HUES64 (cell line): Measurements from ENCODE around the gene UCP3.

Experiments used
- H3K27ac ChIP-seq: 2 replicates; pipeline ENCODE4 v1.7.0; 2013; ENCODE audit warnings: low read depth, low read length, inconsistent platforms
- H3K27me3 ChIP-seq: 2 replicates; pipeline ENCODE4 v1.6.1; 2013; ENCODE audit warnings: mild to moderate bottlenecking, low read length; ENCODE audit not compliant: insufficient read depth
- H3K36me3 ChIP-seq: 2 replicates; pipeline ENCODE4 v1.6.1; 2013; ENCODE audit warnings: mild to moderate bottlenecking, low read length; ENCODE audit not compliant: insufficient read depth
- H3K4me1 ChIP-seq: 2 replicates; pipeline ENCODE4 v1.6.1; 2013; ENCODE audit warnings: mild to moderate bottlenecking, low read length, moderate library complexity; ENCODE audit not compliant: insufficient read depth
- H3K4me3 ChIP-seq: 2 replicates; pipeline ENCODE4 v1.5.1; 2013; ENCODE audit warnings: mild to moderate bottlenecking, low read length, moderate library complexity
- H3K9ac ChIP-seq: 2 replicates; pipeline ENCODE4 v1.6.1; 2013; ENCODE audit warnings: mild to moderate bottlenecking, low read depth, low read length
- H3K9me3 ChIP-seq: 2 replicates; pipeline ENCODE4 v1.6.1; 2013; ENCODE audit warnings: low read depth, low read length; ENCODE audit not compliant: insufficient read depth
- WGBS: fragments of 150-250, 120-280 bp; methylation state at CpG from one replicate; pipeline ENCODE4 v1.1.7; 2013; ENCODE audit warnings: missing lambda C conversion rate; 5-methylcytosine and 5-hydroxymethylcytosine counted together

Gene UCP3

DNA sequence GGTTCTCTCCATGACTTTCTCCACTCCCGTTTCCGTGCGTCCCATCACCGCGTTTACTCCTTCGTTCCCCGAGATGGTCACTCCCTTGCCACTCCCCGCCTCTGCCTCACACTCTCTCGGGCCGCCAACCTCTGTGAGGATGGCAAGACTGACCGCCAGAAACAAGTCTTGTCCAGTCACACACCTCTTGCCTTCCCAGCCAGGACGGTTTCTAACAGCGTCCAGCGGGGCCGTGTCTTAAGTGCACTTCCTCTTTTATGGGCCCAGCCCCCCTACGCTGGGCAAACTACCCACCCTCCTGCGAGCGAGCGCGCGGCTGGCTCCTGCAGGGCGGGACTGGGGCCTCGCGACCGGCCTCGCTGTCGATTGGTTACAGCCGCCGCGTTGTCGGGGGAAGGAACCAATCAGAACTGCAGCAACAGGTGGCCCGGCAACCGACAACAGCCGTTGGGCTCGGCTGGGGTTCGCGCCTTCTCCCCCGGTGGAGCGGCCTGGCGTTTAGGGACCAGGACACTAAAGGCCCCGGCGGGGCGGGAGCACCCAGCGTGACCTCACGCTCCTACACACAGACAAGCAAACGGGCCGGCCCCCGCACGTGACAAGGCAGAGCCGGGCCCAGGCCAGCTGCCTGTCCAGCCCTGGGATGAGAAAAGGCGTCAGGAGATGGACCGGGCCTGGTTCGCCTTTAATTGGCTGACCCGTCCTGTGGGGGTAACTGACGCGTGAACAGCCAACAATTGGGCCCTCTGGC is 25.7 kb downstream of the UCP3 start:
- H3K27ac ChIP-seq, result peak overlapping the region; percentile 68
- peaks cover 20% of the 10 kb centered on the region for H3K4me1 ChIP-seq
- WGBS, result 1% methylated on average over 56 of the region's 56 CpGs

DNA sequence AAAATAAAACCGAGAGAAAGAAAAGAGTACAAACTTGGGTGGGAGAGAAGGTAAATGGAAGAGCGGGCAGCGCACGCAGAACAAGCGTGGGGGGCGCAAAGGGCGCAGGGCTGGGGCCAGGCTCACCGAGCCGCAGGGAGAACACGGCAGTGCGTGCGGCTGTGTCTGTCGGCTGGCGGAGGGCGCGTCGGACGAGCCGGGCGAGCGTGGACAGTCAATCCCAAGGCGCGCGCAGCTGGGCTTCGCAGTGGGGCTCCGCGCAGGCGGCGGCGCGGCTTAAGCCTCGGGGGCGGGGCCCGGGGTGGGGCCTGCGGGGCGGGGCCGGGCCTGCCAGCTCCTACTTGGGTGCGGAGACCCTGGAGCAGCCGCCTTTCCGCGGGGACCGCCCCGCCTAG is 26.3 kb downstream of the UCP3 start, which contains the start of gene UCP2:
Gene UCP2, minus strand, starts transcription at position 249 of the 395 bp plus-strand sequence. CDS start 4,465 bp downstream, outside the sequence.
- Histone ChIP-seq H3K36me3 (peaks cover 37% of the 10 kb centered on the region), H3K9ac (peak within 1 kb of the TSS; percentile 73), H3K4me3 (peak within 1 kb of the TSS; percentile 75), H3K4me1 (peaks cover 20% of the 10 kb centered on the region), H3K27ac (peak within 1 kb of the TSS; percentile 68), H3K9me3 (no peaks in the 10 kb centered on the region), H3K27me3 (no peaks in the 10 kb centered on the region)
- WGBS, result under 1% methylated on average over 43 of the region's 43 CpGs

More for the DNA sequence above, 25.7 kb downstream of the UCP3 start:
- H3K4me3 ChIP-seq, result peak overlapping the region; percentile 75
- H3K9ac ChIP-seq, result peak overlapping the region; percentile 69
- peaks cover 31% of the 10 kb centered on the region for H3K36me3 ChIP-seq
- H3K27me3 ChIP-seq, result no peaks in the 10 kb centered on the region
- H3K9me3 ChIP-seq, result no peaks in the 10 kb centered on the region

- peaks cover 20% of the 10 kb centered on the region for H3K4me1 ChIP-seq
- H3K27ac ChIP-seq, result no peak overlapping the region
- peak overlapping the region; percentile 73; the same call in 1 of the 2 replicates for H3K9ac ChIP-seq
- 87% methylated on average over 13 of the region's 13 CpGs for WGBS
- no peaks in the 10 kb centered on the region for H3K27me3 ChIP-seq
- H3K36me3 ChIP-seq, result peaks cover 51% of the 10 kb centered on the region
- peak overlapping the region; percentile 75 for H3K4me3 ChIP-seq
- H3K9me3 ChIP-seq, result no peaks in the 10 kb centered on the region
Observed at GRCh38 chr11:73981051-73981805, 27.7 kb downstream of the UCP3 start.

DNA sequence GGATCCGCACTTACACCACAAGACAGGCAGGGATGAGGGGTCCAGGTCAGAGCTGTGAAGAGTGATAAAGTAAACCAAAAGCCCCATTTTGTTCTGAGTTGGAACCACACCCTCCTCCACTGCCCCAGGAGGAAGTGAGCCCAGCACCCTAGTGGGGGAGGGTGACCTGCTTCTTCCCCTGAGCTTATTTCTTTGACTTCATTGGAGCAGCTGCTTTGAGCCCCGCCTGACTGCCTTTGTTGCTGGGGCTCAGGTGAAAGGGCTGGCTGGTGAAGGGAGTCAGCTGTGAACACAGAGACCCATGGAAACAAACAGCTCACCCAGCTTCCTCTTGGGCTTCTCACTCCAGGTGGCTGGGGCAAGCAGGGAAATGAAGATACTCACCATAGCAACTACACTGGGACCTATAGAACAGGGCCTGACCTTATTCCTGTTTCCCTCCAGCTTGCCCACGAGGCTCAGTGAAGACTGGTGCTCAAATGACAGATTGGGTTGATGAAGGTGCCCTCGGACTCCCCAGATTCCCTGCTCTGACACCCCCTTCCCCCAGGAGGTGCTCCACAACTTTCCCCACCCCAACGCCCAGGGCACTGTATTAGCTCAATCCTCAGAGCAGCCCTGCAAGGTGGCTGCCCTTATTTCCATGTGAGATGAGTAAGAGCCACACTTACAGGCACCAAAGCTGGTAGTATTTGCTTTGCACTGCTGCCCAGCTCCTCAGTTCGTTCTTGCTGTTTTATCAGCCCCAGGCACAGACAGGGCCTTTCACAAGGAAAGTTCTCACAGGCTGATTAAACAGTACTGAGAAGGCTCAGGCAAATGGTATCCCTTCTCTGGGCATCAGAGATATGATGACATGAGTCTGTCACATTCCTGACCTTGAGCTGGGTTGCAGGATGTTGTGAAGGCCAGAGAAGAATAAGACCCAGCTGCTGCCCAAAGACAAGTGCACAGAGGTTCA is 28.6 kb downstream of the UCP3 start:
- Histone ChIP-seq H3K4me1 (peaks cover 20% of the 10 kb centered on the region), H3K27ac (no peak overlapping the region), H3K27me3 (no peaks in the 10 kb centered on the region), H3K9ac (no peak overlapping the region), H3K4me3 (no peak overlapping the region; the same call in 1 of the 2 replicates), H3K36me3 (peaks cover 60% of the 10 kb centered on the region), H3K9me3 (no peaks in the 10 kb centered on the region)
- WGBS, result 90% methylated on average over 5 of the region's 6 CpGs

DNA sequence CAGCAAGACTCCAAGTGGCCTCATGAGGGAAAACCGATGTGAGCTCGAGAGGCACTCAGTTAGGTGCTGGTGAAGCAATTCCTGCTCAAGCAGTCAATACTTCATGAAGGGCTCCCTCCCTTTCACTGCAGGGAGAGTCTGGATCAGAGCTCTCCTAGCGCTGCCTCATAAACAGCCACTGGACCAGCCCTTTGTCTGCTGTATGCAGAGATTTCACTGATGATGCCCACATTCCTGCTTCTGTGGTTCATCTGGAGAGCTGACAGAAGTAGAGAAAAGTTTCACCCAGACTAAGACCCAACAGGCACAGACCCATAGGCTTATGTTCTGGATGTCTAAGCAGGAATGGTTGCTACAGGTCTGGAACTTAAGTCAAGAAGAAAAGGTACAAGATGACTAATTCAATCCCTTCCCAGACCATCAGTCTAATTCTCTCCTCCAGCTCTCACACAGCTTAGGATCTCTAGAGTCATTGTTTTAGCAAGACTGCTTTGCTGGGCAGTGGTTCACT is 30.3 kb downstream of the UCP3 start:
- no peaks in the 10 kb centered on the region for H3K27me3 ChIP-seq
- H3K27ac ChIP-seq, result no peak overlapping the region
- H3K4me1 ChIP-seq, result peaks cover 14% of the 10 kb centered on the region
- WGBS, result 94% methylated on average over 3 of the region's 3 CpGs
- H3K9me3 ChIP-seq, result no peaks in the 10 kb centered on the region
- no peak overlapping the region for H3K9ac ChIP-seq
- peaks cover 74% of the 10 kb centered on the region for H3K36me3 ChIP-seq
- H3K4me3 ChIP-seq, result no peak overlapping the region

- peaks cover 12% of the 10 kb centered on the region for H3K4me1 ChIP-seq
- no peaks in the 10 kb centered on the region for H3K27me3 ChIP-seq
- no peak overlapping the region for H3K27ac ChIP-seq
- peaks cover 74% of the 10 kb centered on the region for H3K36me3 ChIP-seq
- 95% methylated on average over 18 of the region's 18 CpGs for WGBS
- H3K9ac ChIP-seq, result no peak overlapping the region
- H3K4me3 ChIP-seq, result no peak overlapping the region
- H3K9me3 ChIP-seq, result no peaks in the 10 kb centered on the region
Observed at GRCh38 chr11:73977856-73978519, 30.9 kb downstream of the UCP3 start.

DNA sequence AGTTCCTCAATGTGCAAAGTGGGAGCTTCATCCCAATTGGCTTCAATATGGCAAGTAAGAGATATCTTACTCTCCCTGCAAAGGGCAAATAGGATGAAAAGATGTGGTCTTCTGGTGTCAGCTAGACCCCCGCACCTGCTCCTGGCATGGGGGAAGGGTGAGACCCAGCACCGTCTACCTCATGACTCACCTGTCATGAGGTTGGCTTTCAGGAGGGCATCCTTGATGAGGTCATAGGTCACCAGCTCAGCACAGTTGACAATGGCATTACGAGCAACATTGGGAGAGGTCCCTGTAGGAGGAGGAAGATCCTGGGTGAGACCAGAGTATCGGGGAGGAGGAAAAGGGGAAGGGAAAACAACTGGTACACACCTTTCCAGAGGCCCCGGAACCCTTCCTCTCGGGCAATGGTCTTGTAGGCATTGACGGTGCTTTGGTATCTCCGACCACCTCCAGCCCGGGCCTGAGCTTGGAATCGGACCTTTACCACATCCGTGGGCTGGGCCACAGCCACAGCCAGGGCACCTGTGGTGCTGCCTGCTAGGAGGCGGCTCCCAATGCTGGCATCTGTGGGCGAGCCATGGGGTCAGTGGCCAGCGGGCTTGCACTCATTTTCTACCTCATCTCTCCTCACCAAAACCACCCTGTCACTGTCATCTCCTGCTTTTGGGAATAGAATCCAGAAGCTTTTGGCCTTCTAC is 32.3 kb downstream of the UCP3 start:
- peaks cover 74% of the 10 kb centered on the region for H3K36me3 ChIP-seq

DNA sequence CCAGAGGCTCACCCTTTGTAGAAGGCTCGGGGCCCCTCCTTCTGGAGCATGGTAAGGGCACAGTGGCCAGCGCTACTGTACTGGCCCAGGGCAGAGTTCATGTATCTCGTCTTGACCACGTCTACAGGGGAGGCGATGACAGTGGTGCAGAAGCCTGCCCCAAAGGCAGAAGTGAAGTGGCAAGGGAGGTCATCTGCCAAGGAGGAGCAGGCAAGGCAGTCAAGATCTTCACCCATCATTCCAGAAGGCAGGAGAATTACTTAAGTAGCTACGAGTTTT is 33.5 kb downstream of the UCP3 start:
- Histone ChIP-seq H3K36me3 (peaks cover 63% of the 10 kb centered on the region), H3K9me3 (no peaks in the 10 kb centered on the region), H3K27ac (no peak overlapping the region), H3K4me3 (no peak overlapping the region), H3K4me1 (peaks cover under 1% of the 10 kb centered on the region; the same call in 1 of the 2 replicates), H3K27me3 (no peaks in the 10 kb centered on the region), H3K9ac (no peak overlapping the region)
- 96% methylated on average over 6 of the region's 6 CpGs for WGBS

More for the DNA sequence above, 32.3 kb downstream of the UCP3 start:
- 94% methylated on average over 14 of the region's 14 CpGs for WGBS
- Histone ChIP-seq H3K9me3 (no peaks in the 10 kb centered on the region), H3K9ac (no peak overlapping the region), H3K27ac (no peak overlapping the region), H3K27me3 (no peaks in the 10 kb centered on the region), H3K4me1 (peaks cover 12% of the 10 kb centered on the region), H3K4me3 (no peak overlapping the region)

DNA sequence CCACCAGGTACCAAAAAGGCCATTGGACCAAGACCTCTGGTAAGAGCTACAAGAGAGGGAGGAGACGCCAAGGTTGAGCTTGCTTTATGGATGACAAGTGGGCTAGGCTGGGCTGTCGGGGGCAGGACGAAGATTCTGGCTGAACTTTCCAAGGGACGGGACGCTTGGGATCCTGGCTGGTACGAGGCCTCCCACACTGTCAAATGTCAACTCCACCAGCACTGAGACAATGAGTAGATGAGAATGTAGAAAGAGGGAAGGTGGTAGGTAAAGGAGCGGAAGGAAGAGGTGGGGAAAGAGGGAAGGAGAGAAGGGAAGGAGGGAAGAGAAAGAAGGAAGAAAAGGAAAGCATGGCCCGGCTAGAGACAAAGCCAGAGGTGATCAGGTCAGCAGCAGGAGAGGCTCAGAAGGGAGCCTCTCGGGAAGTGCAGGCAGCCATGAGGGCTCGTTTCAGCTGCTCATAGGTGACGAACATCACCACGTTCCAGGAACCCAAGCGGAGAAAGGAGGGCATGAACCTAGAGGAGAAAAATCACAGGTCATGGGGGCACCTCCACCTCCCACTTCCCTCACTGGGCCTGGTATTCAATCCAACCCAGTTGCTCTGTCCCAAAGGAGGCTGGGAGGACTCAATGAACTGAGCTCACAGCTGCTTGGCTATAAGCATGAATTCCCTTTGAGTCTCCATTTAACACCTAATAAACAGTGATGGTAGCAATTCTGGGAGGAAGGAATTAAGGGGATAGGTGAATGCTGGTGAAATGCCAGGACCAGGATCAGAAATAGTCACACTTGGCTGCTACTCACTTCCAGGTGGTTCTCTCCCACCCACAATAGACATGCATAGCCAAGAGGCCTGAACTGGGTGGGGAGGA is 34.0 kb downstream of the UCP3 start:
- H3K27me3 ChIP-seq, result no peaks in the 10 kb centered on the region
- H3K9ac ChIP-seq, result no peak overlapping the region
- WGBS, result 93% methylated on average over 13 of the region's 13 CpGs
- H3K27ac ChIP-seq, result no peak overlapping the region
- H3K4me3 ChIP-seq, result no peak overlapping the region
- H3K36me3 ChIP-seq, result peaks cover 58% of the 10 kb centered on the region
- no peaks in the 10 kb centered on the region for H3K9me3 ChIP-seq
- no peaks in the 10 kb centered on the region for H3K4me1 ChIP-seq
